Right atrium auricular region (tissue), 2 donors: ENCODE results near the gene EPC2. TPM values are rescaled to one million over a fixed set of nuclear protein-coding genes. Genes with fewer than 3 reads are reported as not detected.

Experiments
- DNase-seq: peaks from one replicate; pipeline ENCODE4 v3.0.0-alpha.2; 2019; ENCODE audit warnings: low spot score
- H3K27ac ChIP-seq, 2 donors: fragments of 200-600 bp; sonication (generic); 1 replicate in 1 of 2; 2 replicates in 1 of 2; pipeline ENCODE4 v1.5.1; 2016 to 2019
- H3K27me3 ChIP-seq, 2 donors: fragments of 200-600 bp; sonication (generic); one replicate each; pipeline versions ENCODE4 v1.5.1 to v1.6.0; 2017 to 2019
- H3K36me3 ChIP-seq: fragments of 200-600 bp; sonication (generic); one replicate; pipeline ENCODE4 v1.5.1; 2016
- H3K4me1 ChIP-seq, 2 donors: fragments of 200-600 bp; sonication (generic); one replicate each; pipeline versions ENCODE4 v1.5.1 to v1.6.0; 2017 to 2019
- H3K4me3 ChIP-seq, 2 donors: fragments of 200-600 bp; sonication (generic); 1 replicate in 1 of 2; 2 replicates in 1 of 2; pipeline ENCODE4 v1.5.1; 2017 to 2019; ENCODE audit warnings: mild to moderate bottlenecking in 1 of 2, moderate library complexity in 1 of 2
- H3K9me3 ChIP-seq, 2 donors: fragments of 200-600 bp; sonication (generic); one replicate each; pipeline ENCODE4 v1.5.1; 2019
- total RNA-seq, 2 donors: library from RNA; depleted of rRNA; stranded (reverse); fragments of >200 nt; gene quantifications; one replicate each; pipeline ENCODE4 v1.1.0, GENCODE V29; 2016
- TF ChIP-seq, protein P1 (sequence below), 2 donors: fragments of 200-600 bp; sonication (generic); IDR thresholded peaks; one replicate each; pipeline ENCODE4 v1.5.1; 2019; ENCODE audit warnings: antibody characterized with exemption in 2 of 2

The EPC2 gene
- total RNA-seq, 2 donors from 2014 or later = 17.8 to 18.3 TPM

DNA sequence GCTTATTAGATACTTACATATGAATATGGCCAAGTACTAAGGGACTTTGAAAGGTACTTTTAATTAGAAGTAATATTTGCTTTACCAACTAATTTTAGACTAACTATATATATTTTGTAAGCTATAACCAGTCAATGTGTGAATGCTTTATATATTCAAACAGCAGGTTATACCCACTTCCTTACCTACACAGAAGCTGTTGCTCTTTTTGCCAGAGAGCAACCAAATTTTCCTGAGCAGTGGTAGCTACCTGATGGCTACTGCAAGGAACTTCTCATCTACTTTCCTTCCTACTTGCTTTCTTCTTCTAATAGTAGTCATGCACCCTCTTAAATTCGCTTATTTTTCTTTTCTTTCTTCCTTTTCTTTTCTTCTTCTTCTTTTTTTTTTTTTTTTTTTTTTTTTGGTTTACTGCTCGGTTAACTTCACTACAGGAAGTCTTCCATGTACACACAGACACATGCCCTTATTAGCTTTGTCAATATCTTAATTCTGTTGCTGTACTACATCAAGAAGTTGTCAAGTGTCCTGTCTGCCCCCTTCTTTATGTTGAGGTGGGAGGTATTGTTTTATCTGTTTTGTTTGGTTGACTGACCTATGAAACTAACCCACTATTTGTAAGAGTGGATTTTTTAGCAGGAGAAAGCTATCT, 95.0 kb downstream of the EPC2 start:
- H3K36me3 ChIP-seq = no peaks in the 10 kb centered on the region
- DNase-seq = no peak
- H3K4me3 ChIP-seq = no peak overlapping the region
- TF ChIP-seq, protein P1, sequence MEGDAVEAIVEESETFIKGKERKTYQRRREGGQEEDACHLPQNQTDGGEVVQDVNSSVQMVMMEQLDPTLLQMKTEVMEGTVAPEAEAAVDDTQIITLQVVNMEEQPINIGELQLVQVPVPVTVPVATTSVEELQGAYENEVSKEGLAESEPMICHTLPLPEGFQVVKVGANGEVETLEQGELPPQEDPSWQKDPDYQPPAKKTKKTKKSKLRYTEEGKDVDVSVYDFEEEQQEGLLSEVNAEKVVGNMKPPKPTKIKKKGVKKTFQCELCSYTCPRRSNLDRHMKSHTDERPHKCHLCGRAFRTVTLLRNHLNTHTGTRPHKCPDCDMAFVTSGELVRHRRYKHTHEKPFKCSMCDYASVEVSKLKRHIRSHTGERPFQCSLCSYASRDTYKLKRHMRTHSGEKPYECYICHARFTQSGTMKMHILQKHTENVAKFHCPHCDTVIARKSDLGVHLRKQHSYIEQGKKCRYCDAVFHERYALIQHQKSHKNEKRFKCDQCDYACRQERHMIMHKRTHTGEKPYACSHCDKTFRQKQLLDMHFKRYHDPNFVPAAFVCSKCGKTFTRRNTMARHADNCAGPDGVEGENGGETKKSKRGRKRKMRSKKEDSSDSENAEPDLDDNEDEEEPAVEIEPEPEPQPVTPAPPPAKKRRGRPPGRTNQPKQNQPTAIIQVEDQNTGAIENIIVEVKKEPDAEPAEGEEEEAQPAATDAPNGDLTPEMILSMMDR (IDR thresholded peaks at IDR 0.05) = no peak
- no peaks in the 10 kb centered on the region for H3K27me3 ChIP-seq
- H3K4me1 ChIP-seq = no peaks in the 10 kb centered on the region
- no peak overlapping the region for H3K27ac ChIP-seq
- no peaks in the 10 kb centered on the region for H3K9me3 ChIP-seq

DNA sequence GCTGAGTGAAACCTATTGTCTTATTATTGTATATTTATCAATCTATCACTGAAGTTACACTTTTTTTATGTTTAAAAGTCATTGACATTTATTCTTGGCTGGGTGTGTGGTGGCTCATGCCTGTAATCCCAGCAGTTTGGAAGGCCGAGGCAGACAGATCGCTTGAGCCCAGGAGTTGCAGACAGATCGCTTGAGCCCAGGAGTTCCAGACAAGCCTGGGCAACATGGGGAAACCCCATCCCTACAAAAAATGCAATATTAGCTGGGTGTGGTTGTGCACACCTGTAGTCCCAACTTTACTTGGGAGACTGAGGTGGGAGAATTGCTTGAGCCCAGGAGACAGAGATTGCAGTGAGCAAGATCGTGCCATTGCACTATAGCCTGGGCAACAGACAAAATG, 97.8 kb downstream of the EPC2 start:
- no peaks in the 10 kb centered on the region for H3K4me1 ChIP-seq
- no peaks in the 10 kb centered on the region for H3K36me3 ChIP-seq
- H3K9me3 ChIP-seq = no peaks in the 10 kb centered on the region
- no peaks in the 10 kb centered on the region for H3K27me3 ChIP-seq
- no peak overlapping the region for H3K27ac ChIP-seq
- H3K4me3 ChIP-seq = no peak overlapping the region
- DNase-seq = no peak
- TF ChIP-seq, protein P1 (IDR thresholded peaks at IDR 0.05) = no peak

DNA sequence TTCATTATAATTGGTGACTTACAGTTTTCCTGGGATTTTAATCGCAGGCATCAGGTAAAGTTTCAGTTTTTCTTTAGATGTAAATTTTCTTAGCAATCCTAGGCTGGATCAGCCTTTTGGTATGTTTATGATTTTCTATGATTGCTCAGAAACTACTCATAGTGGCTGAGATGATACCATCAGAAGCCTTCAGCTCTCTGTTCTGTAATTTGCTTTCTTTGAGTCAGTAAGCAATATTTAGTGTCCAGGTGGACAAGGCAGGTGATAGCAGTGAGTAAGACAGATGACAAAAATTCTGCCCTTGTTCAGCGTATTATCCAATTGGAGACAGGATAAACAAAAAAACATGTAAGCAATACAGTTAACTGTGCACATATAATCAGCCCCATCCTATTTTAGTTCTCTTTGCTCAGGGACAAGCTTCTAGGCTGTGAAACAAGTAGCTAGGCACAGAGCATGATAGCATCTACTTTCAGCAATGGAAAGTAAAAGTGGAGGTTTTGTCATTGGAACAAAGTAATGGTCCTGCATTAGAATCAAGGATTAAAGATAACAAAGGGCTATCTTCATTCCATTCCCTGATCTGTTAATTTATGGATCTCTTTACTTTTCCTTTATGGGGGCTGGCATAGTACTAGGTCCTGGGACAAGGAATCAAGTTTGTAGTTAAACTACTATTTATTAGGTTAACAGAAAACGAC, 100.8 kb downstream of the EPC2 start:
- H3K27me3 ChIP-seq = no peaks in the 10 kb centered on the region
- no peak overlapping the region for H3K27ac ChIP-seq
- TF ChIP-seq, protein P1 (IDR thresholded peaks at IDR 0.05) = no peak
- no peaks in the 10 kb centered on the region for H3K9me3 ChIP-seq
- H3K4me1 ChIP-seq = no peaks in the 10 kb centered on the region
- H3K4me3 ChIP-seq = no peak overlapping the region
- no peak for DNase-seq
- H3K36me3 ChIP-seq = no peaks in the 10 kb centered on the region

DNA sequence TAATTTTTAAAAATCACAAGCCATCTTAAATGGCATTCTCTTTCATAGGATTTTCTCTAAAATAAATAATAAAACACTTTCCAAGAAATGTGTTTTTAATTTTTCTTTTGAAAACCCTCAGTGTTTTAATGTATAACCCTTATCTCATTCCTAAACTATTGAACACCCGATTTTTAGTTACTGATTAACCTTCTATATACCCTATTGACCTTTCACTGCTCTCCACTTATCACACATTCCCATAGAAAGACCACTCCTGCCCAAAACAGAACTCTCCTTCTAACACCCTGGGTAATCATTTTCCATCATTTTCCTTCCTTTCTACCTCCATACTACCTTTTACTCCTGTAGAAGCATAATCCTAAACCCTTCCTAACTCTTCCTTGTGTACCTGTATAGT, 102.4 kb downstream of the EPC2 start:
- TF ChIP-seq, protein P1 (IDR thresholded peaks at IDR 0.05) = no peak
- H3K9me3 ChIP-seq = no peaks in the 10 kb centered on the region
- H3K36me3 ChIP-seq = no peaks in the 10 kb centered on the region
- no peaks in the 10 kb centered on the region for H3K4me1 ChIP-seq
- no peak overlapping the region for H3K4me3 ChIP-seq
- no peaks in the 10 kb centered on the region for H3K27me3 ChIP-seq
- no peak for DNase-seq
- H3K27ac ChIP-seq = no peak overlapping the region

DNA sequence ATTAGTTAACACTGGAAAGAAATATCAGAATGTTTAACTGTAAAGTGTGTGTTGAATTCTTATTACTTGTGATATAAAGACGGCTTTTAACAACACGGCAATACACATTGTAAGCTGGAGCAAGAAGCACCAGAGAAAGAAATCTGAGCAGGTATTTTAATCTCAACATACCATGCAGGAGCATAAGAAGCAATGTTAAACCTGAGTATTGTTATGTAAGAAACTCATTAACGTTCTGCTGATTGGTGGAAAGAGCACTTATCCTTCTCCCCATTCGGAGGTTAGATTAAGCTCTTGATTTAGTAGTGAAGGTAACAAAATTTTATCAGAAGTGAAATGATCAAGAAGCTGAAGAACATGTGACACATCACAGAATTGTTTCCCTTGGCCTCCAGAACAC, 107.4 kb downstream of the EPC2 start:
- TF ChIP-seq, protein P1 (IDR thresholded peaks at IDR 0.05) = no peak
- Histone ChIP-seq H3K27me3 (no peaks in the 10 kb centered on the region), H3K4me3 (no peak overlapping the region), H3K4me1 (no peaks in the 10 kb centered on the region), H3K9me3 (no peaks in the 10 kb centered on the region), H3K36me3 (no peaks in the 10 kb centered on the region), H3K27ac (no peak overlapping the region)
- no peak for DNase-seq
